ENCODE data around the gene HSD11B1. TPM values are rescaled to one million over a fixed set of nuclear protein-coding genes. Genes with fewer than 3 reads are reported as not detected.

The HSD11B1 gene
- total RNA-seq, 1 experiment from 2014 or later, result not detected

DNA sequence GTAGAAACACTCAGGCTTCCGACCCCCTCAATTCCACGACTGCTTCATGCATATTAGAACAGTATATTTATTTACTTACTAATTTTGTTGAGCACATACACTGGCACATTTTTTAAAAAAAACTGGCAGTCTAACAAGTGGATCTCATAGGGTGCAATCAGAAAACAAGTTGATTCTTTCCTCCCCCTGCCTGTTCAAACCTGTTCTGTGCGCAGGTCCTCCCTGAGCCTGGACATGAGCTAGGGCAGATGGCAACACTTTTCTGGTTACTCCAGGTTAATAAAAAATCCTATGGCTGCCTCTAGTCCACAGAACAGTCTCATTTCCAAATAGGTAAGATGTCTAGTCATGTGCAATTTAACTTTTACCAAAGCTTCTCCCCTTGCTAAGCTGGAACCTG is 18.6 kb downstream of the HSD11B1 start:
- ChIA-PET CTCF (no interaction called here), POLR2A (interaction anchor here (0.6 kb wide), 1 partner anchor 38 kb away, joined by 3 read pairs; no protein-coding TSS in a partner anchor)
- DNase-seq (ENCODE audit: low read depth, low spot score) (no peak), ATAC-seq (no peak)
- Histone ChIP-seq H3K27ac (ENCODE audit: low read length) (no peak overlapping the region), H3K9me3 (ENCODE audit: control insufficient read depth, insufficient read depth, low read depth, low read length) (no peaks in the 10 kb centered on the region), H3K27me3 (ENCODE audit: control insufficient read depth, insufficient read depth, low read length) (no peaks in the 10 kb centered on the region), H3K4me3 (ENCODE audit: low read depth in 2 of 2, low read length in 2 of 2) (no peak overlapping the region), H3K4me1 (ENCODE audit: control insufficient read depth, insufficient read depth, low read length) (no peaks in the 10 kb centered on the region), H3K36me3 (ENCODE audit: control insufficient read depth, insufficient read depth, low read length) (no peaks in the 10 kb centered on the region)
- intact Hi-C loops (cut with micrococcal nuclease; ENCODE audit: unreplicated experiment), result no loop called here
- no TSS peak for BruUV-seq (replicated peaks)
- no peak for TF ChIP-seq SIN3A (IDR thresholded peaks at IDR 0.05; ENCODE audit: borderline replicate concordance, insufficient read depth, low read depth, low read length)
- in situ Hi-C loops (cut with HindIII; ENCODE audit: low pct_unique_long_range_greater_than_20kb, low sequenced_read_pairs), result no loop called here

DNA sequence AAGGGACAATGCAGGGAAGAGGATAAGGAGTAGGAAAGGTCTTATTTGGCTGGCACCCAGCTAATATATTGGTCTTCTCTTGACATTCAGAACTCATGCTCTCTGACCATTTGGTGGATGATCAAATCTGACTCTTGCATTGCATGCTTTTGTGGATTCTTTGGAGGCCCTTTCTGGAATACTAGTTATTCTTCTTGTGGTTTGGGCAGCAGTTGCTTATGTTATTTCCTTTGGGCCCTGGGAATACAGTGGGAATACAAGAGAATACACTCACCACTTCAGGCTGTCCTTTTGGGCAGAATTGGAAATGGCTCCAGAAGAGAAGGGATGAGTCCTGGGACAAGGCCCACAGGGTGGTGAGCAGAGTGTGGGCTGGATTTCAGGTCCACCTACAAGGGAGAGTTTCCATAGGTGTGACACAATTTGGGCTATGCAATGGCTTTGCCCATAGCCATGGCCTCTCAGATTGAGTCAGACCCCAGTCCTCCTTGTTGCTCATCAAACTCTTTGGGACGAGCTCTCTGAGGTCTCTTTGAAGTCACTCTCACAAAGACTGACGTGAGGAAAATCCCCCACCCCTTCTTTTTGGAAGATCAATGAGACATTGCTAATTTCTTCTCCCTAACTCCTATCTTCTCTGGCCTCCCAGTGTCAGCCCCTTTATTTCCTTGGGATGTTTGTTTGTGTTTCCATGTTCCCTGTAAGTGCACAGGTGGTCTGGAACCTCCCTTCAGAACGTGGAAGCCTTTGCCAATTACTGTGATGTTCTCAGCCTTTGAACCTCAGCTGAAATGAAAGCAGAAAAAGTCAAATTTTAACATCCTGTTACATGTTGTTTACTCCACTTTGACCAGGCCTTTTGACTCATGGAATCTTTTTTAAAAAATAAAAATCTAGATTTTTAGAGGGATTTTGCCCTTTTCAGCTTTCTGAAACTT is 19.4 kb downstream of the HSD11B1 start:
- Histone ChIP-seq H3K27ac (ENCODE audit: low read length) (no peak overlapping the region), H3K4me3 (ENCODE audit: low read depth in 2 of 2, low read length in 2 of 2) (no peak overlapping the region), H3K9me3 (ENCODE audit: control insufficient read depth, insufficient read depth, low read depth, low read length) (no peaks in the 10 kb centered on the region), H3K36me3 (ENCODE audit: control insufficient read depth, insufficient read depth, low read length) (no peaks in the 10 kb centered on the region), H3K27me3 (ENCODE audit: control insufficient read depth, insufficient read depth, low read length) (no peaks in the 10 kb centered on the region), H3K4me1 (ENCODE audit: control insufficient read depth, insufficient read depth, low read length) (no peaks in the 10 kb centered on the region)
- ChIA-PET CTCF (no interaction called here), POLR2A (interaction anchor here (0.6 kb wide), 1 partner anchor 38 kb away, joined by 3 read pairs; no protein-coding TSS in a partner anchor)
- no TSS peak for BruUV-seq (replicated peaks)
- TF ChIP-seq TCF7L2 (IDR thresholded peaks at IDR 0.05; ENCODE audit: low read depth, low read length) (no peak), POLR2AphosphoS5 (IDR thresholded peaks at IDR 0.05; ENCODE audit: low read depth, low read length) (no peak), SIN3A (IDR thresholded peaks at IDR 0.05; ENCODE audit: borderline replicate concordance, insufficient read depth, low read depth, low read length) (no peak)
- TF ChIP-seq, protein P1, sequence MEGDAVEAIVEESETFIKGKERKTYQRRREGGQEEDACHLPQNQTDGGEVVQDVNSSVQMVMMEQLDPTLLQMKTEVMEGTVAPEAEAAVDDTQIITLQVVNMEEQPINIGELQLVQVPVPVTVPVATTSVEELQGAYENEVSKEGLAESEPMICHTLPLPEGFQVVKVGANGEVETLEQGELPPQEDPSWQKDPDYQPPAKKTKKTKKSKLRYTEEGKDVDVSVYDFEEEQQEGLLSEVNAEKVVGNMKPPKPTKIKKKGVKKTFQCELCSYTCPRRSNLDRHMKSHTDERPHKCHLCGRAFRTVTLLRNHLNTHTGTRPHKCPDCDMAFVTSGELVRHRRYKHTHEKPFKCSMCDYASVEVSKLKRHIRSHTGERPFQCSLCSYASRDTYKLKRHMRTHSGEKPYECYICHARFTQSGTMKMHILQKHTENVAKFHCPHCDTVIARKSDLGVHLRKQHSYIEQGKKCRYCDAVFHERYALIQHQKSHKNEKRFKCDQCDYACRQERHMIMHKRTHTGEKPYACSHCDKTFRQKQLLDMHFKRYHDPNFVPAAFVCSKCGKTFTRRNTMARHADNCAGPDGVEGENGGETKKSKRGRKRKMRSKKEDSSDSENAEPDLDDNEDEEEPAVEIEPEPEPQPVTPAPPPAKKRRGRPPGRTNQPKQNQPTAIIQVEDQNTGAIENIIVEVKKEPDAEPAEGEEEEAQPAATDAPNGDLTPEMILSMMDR (IDR thresholded peaks at IDR 0.05), result no peak
- TF ChIP-seq, protein P2, sequence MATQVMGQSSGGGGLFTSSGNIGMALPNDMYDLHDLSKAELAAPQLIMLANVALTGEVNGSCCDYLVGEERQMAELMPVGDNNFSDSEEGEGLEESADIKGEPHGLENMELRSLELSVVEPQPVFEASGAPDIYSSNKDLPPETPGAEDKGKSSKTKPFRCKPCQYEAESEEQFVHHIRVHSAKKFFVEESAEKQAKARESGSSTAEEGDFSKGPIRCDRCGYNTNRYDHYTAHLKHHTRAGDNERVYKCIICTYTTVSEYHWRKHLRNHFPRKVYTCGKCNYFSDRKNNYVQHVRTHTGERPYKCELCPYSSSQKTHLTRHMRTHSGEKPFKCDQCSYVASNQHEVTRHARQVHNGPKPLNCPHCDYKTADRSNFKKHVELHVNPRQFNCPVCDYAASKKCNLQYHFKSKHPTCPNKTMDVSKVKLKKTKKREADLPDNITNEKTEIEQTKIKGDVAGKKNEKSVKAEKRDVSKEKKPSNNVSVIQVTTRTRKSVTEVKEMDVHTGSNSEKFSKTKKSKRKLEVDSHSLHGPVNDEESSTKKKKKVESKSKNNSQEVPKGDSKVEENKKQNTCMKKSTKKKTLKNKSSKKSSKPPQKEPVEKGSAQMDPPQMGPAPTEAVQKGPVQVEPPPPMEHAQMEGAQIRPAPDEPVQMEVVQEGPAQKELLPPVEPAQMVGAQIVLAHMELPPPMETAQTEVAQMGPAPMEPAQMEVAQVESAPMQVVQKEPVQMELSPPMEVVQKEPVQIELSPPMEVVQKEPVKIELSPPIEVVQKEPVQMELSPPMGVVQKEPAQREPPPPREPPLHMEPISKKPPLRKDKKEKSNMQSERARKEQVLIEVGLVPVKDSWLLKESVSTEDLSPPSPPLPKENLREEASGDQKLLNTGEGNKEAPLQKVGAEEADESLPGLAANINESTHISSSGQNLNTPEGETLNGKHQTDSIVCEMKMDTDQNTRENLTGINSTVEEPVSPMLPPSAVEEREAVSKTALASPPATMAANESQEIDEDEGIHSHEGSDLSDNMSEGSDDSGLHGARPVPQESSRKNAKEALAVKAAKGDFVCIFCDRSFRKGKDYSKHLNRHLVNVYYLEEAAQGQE (IDR thresholded peaks at IDR 0.05; ENCODE audit: insufficient read depth in 1 of 2, low read depth in 2 of 2, low read length in 1 of 2), result no peak
- in situ Hi-C loops (cut with HindIII; ENCODE audit: low pct_unique_long_range_greater_than_20kb, low sequenced_read_pairs), result no loop called here
- intact Hi-C loops (cut with micrococcal nuclease; ENCODE audit: unreplicated experiment), result no loop called here
- ATAC-seq (no peak), DNase-seq (ENCODE audit: low read depth, low spot score) (no peak)

DNA sequence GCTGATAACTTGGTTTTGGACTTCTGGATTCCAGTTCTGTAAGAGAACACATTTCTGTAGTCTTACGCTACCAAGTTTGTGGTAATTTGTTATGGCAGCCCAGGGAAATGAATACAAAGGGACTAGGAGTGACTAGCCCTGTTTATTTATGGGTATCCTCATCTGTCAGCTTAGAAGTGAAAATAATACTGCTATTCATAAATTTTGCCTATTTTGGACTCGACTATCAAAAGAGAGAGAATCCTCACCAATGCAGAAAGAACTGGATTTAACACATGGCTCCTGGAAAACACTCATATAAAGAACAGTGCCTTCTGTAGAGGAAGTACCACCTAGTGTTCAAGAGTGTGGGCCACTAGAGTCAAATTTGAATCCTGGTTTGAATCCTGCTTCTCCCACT is 22.6 kb downstream of the HSD11B1 start:
- Histone ChIP-seq H3K9me3 (ENCODE audit: control insufficient read depth, insufficient read depth, low read depth, low read length) (no peaks in the 10 kb centered on the region), H3K4me1 (ENCODE audit: control insufficient read depth, insufficient read depth, low read length) (no peaks in the 10 kb centered on the region), H3K4me3 (ENCODE audit: low read depth in 2 of 2, low read length in 2 of 2) (no peak overlapping the region), H3K27me3 (ENCODE audit: control insufficient read depth, insufficient read depth, low read length) (no peaks in the 10 kb centered on the region), H3K27ac (ENCODE audit: low read length) (no peak overlapping the region), H3K36me3 (ENCODE audit: control insufficient read depth, insufficient read depth, low read length) (no peaks in the 10 kb centered on the region)
- no TSS peak for BruUV-seq (replicated peaks)
- ChIA-PET POLR2A (no interaction called here), CTCF (no interaction called here)
- no peak for ATAC-seq
- DNase-seq (ENCODE audit: low read depth, low spot score), result no peak
- intact Hi-C loops (cut with micrococcal nuclease; ENCODE audit: unreplicated experiment), result no loop called here
- in situ Hi-C loops (cut with HindIII; ENCODE audit: low pct_unique_long_range_greater_than_20kb, low sequenced_read_pairs), result no loop called here
- no peak for TF ChIP-seq TCF7L2 (IDR thresholded peaks at IDR 0.05; ENCODE audit: low read depth, low read length)
- TF ChIP-seq, protein P1 (IDR thresholded peaks at IDR 0.05), result no peak
- no peak for TF ChIP-seq POLR2AphosphoS5 (IDR thresholded peaks at IDR 0.05; ENCODE audit: low read depth, low read length)
- TF ChIP-seq, protein P2 (IDR thresholded peaks at IDR 0.05; ENCODE audit: insufficient read depth in 1 of 2, low read depth in 2 of 2, low read length in 1 of 2), result no peak
- no peak for TF ChIP-seq SIN3A (IDR thresholded peaks at IDR 0.05; ENCODE audit: borderline replicate concordance, insufficient read depth, low read depth, low read length)
